ENCODE data around the gene CD96.

- no peak for TF ChIP-seq CTCF (IDR thresholded peaks at IDR 0.05)
- no peak for TF ChIP-seq POLR2A (IDR thresholded peaks at IDR 0.05)
These were observed 50.9 kb downstream of the CD96 start for GRCh38 chr3:111592936-111593335.

All from right lobe of liver (tissue), 4 donors.